HG03521 (cell line): ENCODE data around the gene ZNF711.
"Not testable (repeated sequence)": the region's sequence is repeated elsewhere in the genome, so short reads cannot be mapped to it uniquely, and the experiment has no call there.

ENCODE experiments used
- ATAC-seq: cut with Tn5 transposase; IDR thresholded peaks from one replicate; pipeline ENCODE4 v1.9.1; 2021; ENCODE audit warnings: mild to moderate bottlenecking, moderate library complexity; ENCODE audit not compliant: unreplicated experiment

Gene ZNF711

GRCh38 chrX:85243761-85244449 is at the start of gene ZNF711, which contains the start of gene SATL1:
Gene ZNF711 (plus strand): TSS chrX:85243991. CDS start chrX:85247573, 3,582 bp downstream.
Gene SATL1 (minus strand): TSS chrX:85243779. CDS start chrX:85108968, 134,811 bp downstream.
- ATAC-seq = no peak

GRCh38 chrX:85196319-85196718 is 47.5 kb upstream of the ZNF711 start:
- ATAC-seq = no peak

GRCh38 chrX:85203461-85203970 is 40.3 kb upstream of the ZNF711 start:
- ATAC-seq = no peak

GRCh38 chrX:85213792-85214530 is 29.8 kb upstream of the ZNF711 start:
- ATAC-seq = no peak

GRCh38 chrX:85215946-85216345 is 27.8 kb upstream of the ZNF711 start:
- ATAC-seq = no peak

- no peak for ATAC-seq
These were observed 22.4 kb upstream of the ZNF711 start for GRCh38 chrX:85221361-85221760.

GRCh38 chrX:85223359-85223758 is 20.4 kb upstream of the ZNF711 start:
- ATAC-seq = no peak

GRCh38 chrX:85243155-85243554 is 636 bp upstream of the ZNF711 start:
- ATAC-seq = no peak

GRCh38 chrX:85244450-85245211 is 840 bp downstream of the ZNF711 start:
- no peak for ATAC-seq

GRCh38 chrX:85285286-85285685 is 41.5 kb downstream of the ZNF711 start:
- not testable (repeated sequence) for ATAC-seq

GRCh38 chrX:85288992-85289723 is 45.4 kb downstream of the ZNF711 start:
- no peak for ATAC-seq

GRCh38 chrX:85303544-85303943 is 59.8 kb downstream of the ZNF711 start:
- no peak for ATAC-seq

GRCh38 chrX:85309717-85310116 is 65.9 kb downstream of the ZNF711 start:
- no peak for ATAC-seq

- not testable (repeated sequence) for ATAC-seq
These were observed 67.6 kb downstream of the ZNF711 start for GRCh38 chrX:85311348-85311747.
